ENCODE data around the gene GLTPD2.

The GLTPD2 gene

GRCh38 chr17:4788807-4789700, at the start of gene GLTPD2:
Gene GLTPD2, plus strand, starts transcription at chr17:4788964. Its CDS starts 48 bp downstream, at chr17:4789012.
- Histone ChIP-seq H3K4me2 (ENCODE audit: low read depth, low read length, poor library complexity, severe bottlenecking) (peak within 1 kb of the TSS; percentile 75), H3K27ac (ENCODE audit: low read depth, low read length) (no peak within 1 kb of the TSS), H3K9me2 (replicated peaks; ENCODE audit: insufficient read depth, low read length) (no peaks in the 10 kb centered on the region), H3K4me3 (ENCODE audit: insufficient read depth, low read length, poor library complexity, severe bottlenecking) (peak within 1 kb of the TSS; percentile 60), H3K79me2 (ENCODE audit: insufficient read depth, low read length) (no peaks in the 10 kb centered on the region), H3K36me3 (ENCODE audit: low read length) (no peaks in the 10 kb centered on the region), H3K9ac (ENCODE audit: low read length) (peak within 1 kb of the TSS; percentile 60), H2AFZ (ENCODE audit: low read depth, low read length, severe bottlenecking) (peak within 1 kb of the TSS; percentile 99), H4K20me1 (ENCODE audit: low read depth, low read length) (no peaks in the 10 kb centered on the region), H3K27me3 (ENCODE audit: low read length) (no peaks in the 10 kb centered on the region), H3K9me3 (ENCODE audit: insufficient read depth, low read length) (no peaks in the 10 kb centered on the region), H3F3A (ENCODE audit: insufficient read depth) (0 out of 2 replicates have a peak, but pooled peaks cover 4% of the 10 kb centered on the region)
- TF ChIP-seq EZH2phosphoT487 (conservative IDR thresholded peaks at IDR 0.05; ENCODE audit: low read length) = no peak
- no peak for TF ChIP-seq CTCF (IDR thresholded peaks at IDR 0.05; ENCODE audit: insufficient read depth, low read length, poor library complexity, severe bottlenecking)

- Histone ChIP-seq H3K9me3 (ENCODE audit: insufficient read depth, low read length) (no peaks in the 10 kb centered on the region), H3K79me2 (ENCODE audit: insufficient read depth, low read length) (no peaks in the 10 kb centered on the region), H3K4me2 (ENCODE audit: low read depth, low read length, poor library complexity, severe bottlenecking) (peak within 1 kb of the TSS; percentile 65), H3K36me3 (ENCODE audit: low read length) (no peaks in the 10 kb centered on the region), H4K20me1 (ENCODE audit: low read depth, low read length) (no peaks in the 10 kb centered on the region), H3F3A (ENCODE audit: insufficient read depth) (no peaks in the 10 kb centered on the region), H3K9ac (ENCODE audit: low read length) (peak within 1 kb of the TSS; percentile 47), H3K9me2 (replicated peaks; ENCODE audit: insufficient read depth, low read length) (no peaks in the 10 kb centered on the region), H3K4me3 (ENCODE audit: insufficient read depth, low read length, poor library complexity, severe bottlenecking) (peak within 1 kb of the TSS; percentile 51), H3K27ac (ENCODE audit: low read depth, low read length) (no peak within 1 kb of the TSS), H3K27me3 (ENCODE audit: low read length) (no peaks in the 10 kb centered on the region), H2AFZ (ENCODE audit: low read depth, low read length, severe bottlenecking) (peak within 1 kb of the TSS; percentile 62)
- TF ChIP-seq EZH2phosphoT487 (conservative IDR thresholded peaks at IDR 0.05; ENCODE audit: low read length) (no peak), CTCF (IDR thresholded peaks at IDR 0.05; ENCODE audit: insufficient read depth, low read length, poor library complexity, severe bottlenecking) (no peak)
Measured at GRCh38 chr17:4739122-4740024, 49.4 kb upstream of the GLTPD2 start, which contains the start of the genes CXCL16 and ZMYND15. Gene CXCL16, minus strand, starts transcription at chr17:4739928. Its CDS starts 589 bp downstream, at chr17:4739339. Gene ZMYND15, plus strand, starts transcription at chr17:4739833. Its CDS starts 716 bp downstream, at chr17:4740549.

GRCh38 chr17:4740025-4740351, 48.8 kb upstream of the GLTPD2 start:
- H3K4me3 ChIP-seq (ENCODE audit: insufficient read depth, low read length, poor library complexity, severe bottlenecking) = peak overlapping the region; percentile 51

More at GRCh38 chr17:4740025-4740351, 48.8 kb upstream of the GLTPD2 start:
- H3K79me2 ChIP-seq (ENCODE audit: insufficient read depth, low read length) = no peaks in the 10 kb centered on the region
- H3K9ac ChIP-seq (ENCODE audit: low read length) = peak overlapping the region; percentile 47
- no peaks in the 10 kb centered on the region for H3F3A ChIP-seq (ENCODE audit: insufficient read depth)
- no peaks in the 10 kb centered on the region for H3K36me3 ChIP-seq (ENCODE audit: low read length)
- peak overlapping the region; percentile 65 for H3K4me2 ChIP-seq (ENCODE audit: low read depth, low read length, poor library complexity, severe bottlenecking)
- no peaks in the 10 kb centered on the region for H3K9me2 ChIP-seq (replicated peaks; ENCODE audit: insufficient read depth, low read length)
- no peaks in the 10 kb centered on the region for H3K27me3 ChIP-seq (ENCODE audit: low read length)
- H3K27ac ChIP-seq (ENCODE audit: low read depth, low read length) = no peak overlapping the region
- H4K20me1 ChIP-seq (ENCODE audit: low read depth, low read length) = no peaks in the 10 kb centered on the region
- no peak overlapping the region for H2AFZ ChIP-seq (ENCODE audit: low read depth, low read length, severe bottlenecking)
- no peaks in the 10 kb centered on the region for H3K9me3 ChIP-seq (ENCODE audit: insufficient read depth, low read length)
- TF ChIP-seq EZH2phosphoT487 (conservative IDR thresholded peaks at IDR 0.05; ENCODE audit: low read length) = no peak
- TF ChIP-seq CTCF (IDR thresholded peaks at IDR 0.05; ENCODE audit: insufficient read depth, low read length, poor library complexity, severe bottlenecking) = no peak
